Medulla oblongata (tissue), 1 donor: ENCODE measurements around the gene HIBADH.
A peak's percentile ranks its signal among the peaks of the same experiment; 100 is the strongest.

Experiments
- DNase-seq: peaks from one replicate; pipeline ENCODE4 v3.0.0-alpha.2; 2015; ENCODE audit errors: extremely low spot score

The HIBADH gene

DNA sequence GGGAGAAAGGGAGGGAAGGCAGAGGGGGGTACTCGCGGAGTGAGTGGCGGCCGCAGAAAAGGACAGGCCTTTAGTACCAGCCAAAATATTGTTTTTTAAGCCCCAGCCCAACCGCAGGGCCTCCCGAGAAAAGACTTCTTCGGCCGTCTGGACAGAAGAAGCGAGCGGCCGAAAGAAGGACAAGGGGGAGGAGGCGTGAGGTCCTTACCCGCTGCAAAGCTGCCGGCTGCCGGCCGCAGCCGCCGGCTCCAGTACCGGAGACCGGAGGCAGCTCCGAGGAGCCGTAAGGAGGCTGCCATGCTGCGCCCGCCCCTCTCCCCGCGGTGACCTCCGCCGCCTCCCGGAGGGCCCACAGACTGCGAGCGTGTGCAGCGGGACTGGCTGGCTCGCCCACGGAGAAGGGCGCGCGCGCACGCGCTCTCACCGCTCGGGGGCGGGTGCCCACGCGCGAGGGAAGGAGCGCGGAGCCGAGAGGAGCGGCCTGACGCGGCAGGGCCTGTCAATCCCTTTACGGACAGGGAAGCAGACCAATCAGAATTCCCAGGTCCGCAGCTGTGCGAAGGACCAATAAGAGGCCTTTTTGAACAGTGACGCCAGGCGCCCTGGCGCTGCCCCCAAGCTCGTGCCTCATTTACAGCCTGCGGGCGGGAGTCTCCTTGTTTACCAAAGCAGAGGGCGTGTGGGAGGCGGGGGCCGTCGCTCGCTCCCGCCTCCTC is at the start of gene HIBADH:
TSS of gene HIBADH (minus strand) at position 394 of the 716 bp plus-strand sequence. CDS start at position 299, 95 bp downstream.
- peak; percentile 99 for DNase-seq

GRCh38 chr7:27712217-27712616 is 49.5 kb upstream of the HIBADH start:
- DNase-seq: no peak

DNA sequence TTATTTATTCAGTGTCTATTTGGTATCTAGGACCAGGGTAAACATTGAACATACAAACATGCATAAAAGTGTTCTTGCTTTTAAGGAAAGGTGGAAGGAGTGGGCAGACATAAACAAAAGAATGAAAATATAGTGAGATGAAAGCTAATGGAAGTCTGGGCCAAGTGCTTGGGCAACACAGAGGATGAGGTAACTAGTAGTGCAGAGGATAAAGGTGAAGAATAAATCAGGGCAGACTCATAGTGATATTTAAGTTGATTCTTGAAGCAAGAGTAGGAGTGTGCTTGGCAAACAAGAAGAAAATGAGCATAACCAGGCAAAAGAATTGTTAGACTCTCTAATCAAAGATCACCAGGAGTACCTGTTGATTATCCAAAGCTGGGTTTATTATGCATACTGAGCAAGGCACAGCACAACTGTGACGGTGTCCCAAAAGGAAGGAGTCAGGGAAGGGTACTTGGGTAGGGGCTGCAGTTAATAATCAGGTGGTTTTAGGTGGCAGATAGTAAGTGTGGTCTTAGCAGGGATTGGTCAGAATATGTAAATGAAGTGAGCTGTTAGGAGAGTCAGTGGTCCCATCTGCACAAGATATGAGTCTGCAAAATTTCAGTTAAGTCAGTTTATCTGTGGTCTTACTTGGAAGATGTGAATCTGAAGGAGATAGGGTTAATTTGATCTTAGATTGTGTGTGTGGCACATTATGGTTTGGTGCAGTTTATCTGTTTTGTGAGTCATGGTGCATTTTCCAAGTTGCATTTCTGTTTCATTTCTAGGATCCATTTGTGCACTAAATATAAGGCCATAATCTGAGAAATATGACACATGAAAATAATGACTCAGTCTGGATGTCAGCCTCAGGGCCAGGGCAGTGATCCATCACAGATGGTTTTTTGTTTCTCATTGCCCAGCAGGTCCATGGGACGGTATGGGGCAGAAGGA is 46.7 kb upstream of the HIBADH start:
- DNase-seq: no peak

GRCh38 chr7:27708485-27708884 is 45.8 kb upstream of the HIBADH start:
- DNase-seq: no peak

GRCh38 chr7:27705200-27705594 is 42.5 kb upstream of the HIBADH start:
- no peak for DNase-seq

GRCh38 chr7:27704422-27705199 is 41.9 kb upstream of the HIBADH start:
- DNase-seq: no peak

DNA sequence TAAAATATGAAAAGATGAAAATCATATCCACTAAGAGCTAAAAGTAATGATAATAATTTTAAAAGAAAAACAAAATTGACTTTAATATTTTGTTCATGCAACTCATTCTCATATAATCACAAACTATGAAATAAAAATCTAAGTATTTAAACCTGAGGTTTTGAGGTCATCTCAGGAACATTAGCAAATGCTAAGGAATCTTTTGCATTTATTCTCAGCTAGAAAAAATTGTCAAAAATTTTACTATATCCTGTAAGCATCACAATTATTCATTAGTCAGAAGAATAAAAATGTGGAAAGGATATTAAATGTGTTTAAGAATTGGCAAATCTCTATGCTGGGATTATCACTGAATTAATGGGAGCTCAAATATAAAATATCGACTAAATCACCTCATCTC is 40.5 kb upstream of the HIBADH start:
- DNase-seq: no peak

GRCh38 chr7:27700501-27700900 is 37.8 kb upstream of the HIBADH start:
- DNase-seq: no peak

DNA sequence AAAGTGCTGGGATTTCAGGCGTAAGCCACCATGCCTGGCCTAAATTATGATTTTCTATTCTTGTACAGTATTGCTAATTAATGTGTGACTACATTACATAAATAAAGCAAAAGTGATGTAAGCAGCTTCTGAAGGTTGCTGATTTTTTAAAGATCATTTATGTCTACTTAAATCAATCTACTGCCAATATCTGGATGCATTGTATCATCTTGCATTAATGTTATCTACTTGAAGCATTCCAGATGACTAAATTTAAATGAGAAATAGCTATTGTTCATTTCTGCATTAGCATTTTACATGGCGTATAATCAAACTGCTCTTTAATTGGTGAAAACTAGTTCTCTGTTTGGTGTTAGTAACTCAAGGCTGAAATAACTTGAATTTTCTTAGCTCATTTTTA is 37.1 kb upstream of the HIBADH start:
- no peak for DNase-seq

GRCh38 chr7:27697861-27698430 is 35.3 kb upstream of the HIBADH start:
- peak; percentile 39 for DNase-seq

DNA sequence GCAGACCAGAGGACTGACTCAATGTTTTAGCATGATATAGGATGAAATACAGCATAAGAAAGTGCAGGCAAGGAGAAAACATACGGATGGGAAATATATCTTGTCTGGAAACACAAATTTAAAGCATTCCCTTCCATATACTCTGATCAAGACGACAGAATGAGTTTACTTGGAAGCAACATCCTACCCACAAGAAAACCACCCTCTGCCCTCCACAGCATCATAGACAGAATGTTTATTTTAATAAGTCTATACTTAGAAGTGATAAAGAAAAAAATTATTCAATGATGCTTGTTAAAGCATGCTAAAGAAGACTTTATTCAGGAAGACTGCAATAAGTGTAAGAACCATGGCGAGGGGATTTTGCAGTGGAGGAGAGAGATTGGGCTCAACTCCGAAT is 32.4 kb upstream of the HIBADH start:
- DNase-seq: no peak

- peak; percentile 61 for DNase-seq
These were observed 31.1 kb upstream of the HIBADH start for GRCh38 chr7:27693794-27694193.

GRCh38 chr7:27690649-27691048 is 28.0 kb upstream of the HIBADH start:
- DNase-seq: no peak

DNA sequence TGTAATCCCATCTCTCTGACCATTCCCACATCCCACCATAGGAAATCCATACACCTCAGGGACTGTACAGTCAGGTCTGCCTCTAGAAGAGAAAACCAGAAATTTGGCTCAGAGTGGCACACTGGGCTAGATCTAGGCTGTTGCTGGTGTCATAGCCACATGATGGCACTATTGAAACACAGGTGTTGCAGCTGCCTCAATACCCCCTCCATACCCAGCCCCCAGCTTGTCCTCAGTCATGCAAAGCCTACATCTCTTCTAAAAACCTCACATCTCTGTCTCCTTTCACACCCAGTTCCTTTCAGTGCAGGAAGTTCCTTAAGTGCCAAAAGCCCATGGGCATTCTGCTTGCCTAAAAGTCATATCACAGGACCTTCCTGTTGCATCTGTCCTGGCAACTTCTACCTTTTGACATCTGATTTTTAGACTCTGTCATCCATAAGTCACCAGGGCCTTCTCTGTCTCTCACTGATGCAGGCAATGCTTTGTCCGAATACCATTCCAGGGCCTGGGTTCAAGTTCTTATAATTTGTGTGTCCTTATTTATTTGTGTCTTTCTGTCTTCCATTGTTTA is 27.0 kb upstream of the HIBADH start:
- peak; percentile 42 for DNase-seq

DNA sequence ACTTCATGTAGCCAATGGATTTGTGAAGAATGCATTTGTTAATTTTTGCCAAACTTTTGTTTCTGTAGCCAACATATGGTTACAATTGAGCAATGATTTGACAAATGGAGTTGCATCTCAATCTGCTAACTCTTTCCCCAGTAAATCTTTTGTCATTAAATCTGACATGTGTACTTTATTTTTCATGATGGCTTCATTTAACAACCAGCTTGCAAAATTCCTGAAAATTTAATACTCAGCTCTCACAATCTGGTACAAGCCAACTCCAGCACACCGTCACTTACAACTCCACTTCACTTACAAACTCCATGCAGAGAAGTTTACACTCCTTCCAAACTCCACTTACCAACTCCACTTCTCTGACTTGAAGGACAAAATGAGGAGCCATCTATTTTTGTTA is 26.5 kb upstream of the HIBADH start:
- DNase-seq: no peak

- no peak for DNase-seq
These were observed 26.0 kb upstream of the HIBADH start for GRCh38 chr7:27688646-27689045.

- no peak for DNase-seq
These were observed 25.4 kb upstream of the HIBADH start for GRCh38 chr7:27688056-27688455.

- DNase-seq: no peak
These were observed 23.6 kb upstream of the HIBADH start for GRCh38 chr7:27686315-27686714.

GRCh38 chr7:27685893-27686292 is 23.2 kb upstream of the HIBADH start:
- no peak for DNase-seq

DNA sequence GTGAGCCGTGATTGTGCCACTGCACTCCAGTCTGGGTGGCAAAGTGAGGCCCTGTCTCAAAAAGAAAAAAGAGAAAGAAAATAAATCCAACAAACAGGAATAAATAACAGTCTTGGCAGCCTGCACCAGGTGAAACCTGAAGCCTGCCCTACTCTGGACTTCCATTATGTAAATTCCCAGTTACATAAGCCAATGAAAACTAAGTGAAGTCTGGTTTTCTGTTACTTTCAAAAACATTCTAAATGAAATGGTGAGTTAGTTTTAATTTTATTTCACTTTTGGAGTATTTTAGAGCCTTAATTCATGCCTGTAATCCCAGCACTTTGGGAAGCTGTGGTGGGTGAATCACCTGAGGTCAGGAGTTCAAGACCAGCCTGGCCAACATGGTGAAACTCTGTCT is 22.5 kb upstream of the HIBADH start:
- DNase-seq: no peak

- no peak for DNase-seq
These were observed 21.8 kb upstream of the HIBADH start for GRCh38 chr7:27684491-27684890.
